ENCODE measurements around the gene RUVBL1. TPM values are rescaled to one million over a fixed set of nuclear protein-coding genes. Genes with fewer than 3 reads are reported as not detected.

The RUVBL1 gene
- total and polyA plus RNA-seq, 2 of the 4 experiments (the other 2 are of a cell fraction), result 68.7 to 83.3 TPM

- TF ChIP-seq, protein P1, sequence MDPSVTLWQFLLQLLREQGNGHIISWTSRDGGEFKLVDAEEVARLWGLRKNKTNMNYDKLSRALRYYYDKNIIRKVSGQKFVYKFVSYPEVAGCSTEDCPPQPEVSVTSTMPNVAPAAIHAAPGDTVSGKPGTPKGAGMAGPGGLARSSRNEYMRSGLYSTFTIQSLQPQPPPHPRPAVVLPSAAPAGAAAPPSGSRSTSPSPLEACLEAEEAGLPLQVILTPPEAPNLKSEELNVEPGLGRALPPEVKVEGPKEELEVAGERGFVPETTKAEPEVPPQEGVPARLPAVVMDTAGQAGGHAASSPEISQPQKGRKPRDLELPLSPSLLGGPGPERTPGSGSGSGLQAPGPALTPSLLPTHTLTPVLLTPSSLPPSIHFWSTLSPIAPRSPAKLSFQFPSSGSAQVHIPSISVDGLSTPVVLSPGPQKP (IDR thresholded peaks at IDR 0.05; ENCODE audit: borderline replicate concordance, low read depth, low read length), result no peak
These were observed 70.8 kb downstream of the RUVBL1 start (continued) for GRCh38 chr3:128052595-128053351.

DNA sequence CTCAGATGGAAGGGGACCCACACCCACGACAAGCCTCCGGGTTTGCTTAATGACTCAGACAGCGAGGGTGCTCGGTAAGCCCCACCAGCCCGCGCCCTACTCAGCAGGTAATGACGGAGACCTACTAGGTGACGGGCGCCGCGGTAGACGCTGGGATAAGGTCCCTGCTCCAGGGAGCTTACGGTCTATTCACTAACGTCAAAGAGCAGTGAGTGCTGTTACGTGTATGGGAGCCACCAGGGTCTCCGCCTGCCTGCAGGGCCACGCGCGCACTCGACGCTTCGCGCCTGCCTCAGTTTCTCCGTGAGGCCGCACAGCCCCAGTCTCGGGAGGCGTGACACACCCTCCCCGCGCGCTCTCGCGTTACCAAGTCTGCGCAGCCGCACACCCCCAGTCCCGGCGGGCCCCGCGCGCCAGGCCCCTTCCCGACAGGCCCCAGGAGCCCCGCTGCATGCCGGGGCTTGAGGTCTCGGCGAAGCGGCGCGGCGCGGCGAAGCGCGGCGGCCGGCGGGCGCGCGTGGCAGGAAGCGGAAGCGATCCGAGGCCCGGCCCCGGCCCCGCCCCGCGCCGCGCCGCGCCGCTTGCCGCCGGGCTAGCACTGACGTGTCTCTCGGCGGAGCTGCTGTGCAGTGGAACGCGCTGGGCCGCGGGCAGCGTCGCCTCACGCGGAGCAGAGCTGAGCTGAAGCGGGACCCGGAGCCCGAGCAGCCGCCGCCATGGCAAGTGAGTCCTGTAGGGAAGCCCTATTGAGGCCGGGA is 71.6 kb downstream of the RUVBL1 start, which contains the start of gene SEC61A1:
TSS of gene SEC61A1 (plus strand) at position 601 of the 758 bp plus-strand sequence. CDS start at position 717, 116 bp downstream.
- Histone ChIP-seq H4K20me1 (ENCODE audit: insufficient read depth, low read length) (peaks cover 36% of the 10 kb centered on the region), H3K4ac (ENCODE audit: low read depth, low read length) (peak within 1 kb of the TSS; percentile 98), H2BK15ac (ENCODE audit: low read depth, low read length) (peak within 1 kb of the TSS; percentile 12; the same call in 1 of the 3 replicates), H3K27me3 (ENCODE audit: control insufficient read depth, insufficient read depth, low read length) (peaks cover 2% of the 10 kb centered on the region), H4K91ac (ENCODE audit: insufficient read depth, low read depth, low read length) (peak within 1 kb of the TSS; percentile 85), H2BK20ac (ENCODE audit: low read depth, low read length) (no peak within 1 kb of the TSS; the same call in 1 of the 2 replicates), H2BK120ac (ENCODE audit: low read depth, low read length) (peak within 1 kb of the TSS; percentile 74), H3K9me3 (ENCODE audit: control insufficient read depth, insufficient read depth, low read length) (no peaks in the 10 kb centered on the region), H2AK5ac (ENCODE audit: low read depth, low read length) (peak within 1 kb of the TSS; percentile 88), H4K8ac (ENCODE audit: low read depth in 2 of 2, low read length in 2 of 2) (peak within 1 kb of the TSS; percentile 96), H3K56ac (ENCODE audit: extremely low read depth, insufficient read depth, low read length) (peak within 1 kb of the TSS; percentile 98), H2AK9ac (replicated peaks; ENCODE audit: low read depth, low read length, poor library complexity) (peak within 1 kb of the TSS; percentile 98), H3K9me1 (ENCODE audit: insufficient read depth, low read length) (peaks cover 8% of the 10 kb centered on the region), H4K5ac (ENCODE audit: low read depth, low read length) (peak within 1 kb of the TSS; percentile 99), H3K14ac (replicated peaks; ENCODE audit: low read depth, low read length) (peak within 1 kb of the TSS; percentile 97), H3K4me3 (ENCODE audit: insufficient read depth, low read depth, low read length) (peak within 1 kb of the TSS; percentile 94), H3K18ac (ENCODE audit: low read depth, low read length) (peak within 1 kb of the TSS; percentile 78), H3K27ac (ENCODE audit: insufficient read depth, low read length) (peak within 1 kb of the TSS; percentile 95), H3K23ac (ENCODE audit: low read depth, low read length) (peak within 1 kb of the TSS; percentile 99), H3K79me1 (ENCODE audit: low read depth in 1 of 2, low read length in 2 of 2) (peaks cover 9 to 35% of the 10 kb centered on the region in 2 experiments), H2AFZ (replicated peaks; ENCODE audit: low read length, poor library complexity) (peak within 1 kb of the TSS; percentile 99), H3K36me3 (ENCODE audit: control insufficient read depth, insufficient read depth, low read length) (peaks cover 15% of the 10 kb centered on the region), H3K4me1 (ENCODE audit: control insufficient read depth, insufficient read depth, low read length) (peaks cover 7% of the 10 kb centered on the region), H2BK5ac (ENCODE audit: low read depth, low read length, poor library complexity, severe bottlenecking) (peak within 1 kb of the TSS; percentile 91), H3K4me2 (ENCODE audit: low read depth, low read length) (peak within 1 kb of the TSS; percentile 93), H3K9ac (ENCODE audit: low read depth, low read length) (peak within 1 kb of the TSS; percentile 97)
- DNase-seq, result peak; percentile 92
- ATAC-seq (ENCODE audit: low read depth), result peak; percentile 95
- in situ Hi-C loops (cut with MboI; ENCODE audit: low sequenced_read_pairs) (no loop called here), dilution Hi-C loops (cut with HindIII; ENCODE audit: low sequenced_read_pairs, unreplicated experiment) (no loop called here), intact Hi-C loops (cut with micrococcal nuclease) (loop anchor here (2.0 to 5.0 kb wide), 3 partner anchors 361 to 460 kb away; partner anchors contain the start of gene TPRA1)
- POLR2A ChIA-PET (ENCODE audit: unreplicated experiment), result no interaction called here
- WGBS, 2 experiments (ENCODE audit: extremely low coverage in 2 of 2, insufficient read length in 1 of 2), result 1% methylated on average over 45 of the region's 90 CpGs; no CpG with 5 or more reads in 1 of the 2 experiments
- no TSS peak for BruUV-seq (replicated peaks)
- peak; percentile 53; the same call in 1 of the 2 replicates for TF ChIP-seq MAZ (IDR thresholded peaks at IDR 0.05; ENCODE audit: borderline replicate concordance, low read depth, low read length)
- TF ChIP-seq POLR2A (IDR thresholded peaks at IDR 0.05; ENCODE audit: low read depth, low read length), result peak; percentile 98
- TF ChIP-seq MXI1 (IDR thresholded peaks at IDR 0.05; ENCODE audit: borderline replicate concordance, low read depth, low read length), result peak; percentile 76; the same call in 1 of the 2 replicates
- TF ChIP-seq FOS (IDR thresholded peaks at IDR 0.05; ENCODE audit: low read depth, low read length), result no peak
- TF ChIP-seq SMC3 (IDR thresholded peaks at IDR 0.05; ENCODE audit: low read depth, low read length), result no peak
- no peak for TF ChIP-seq CEBPB (IDR thresholded peaks at IDR 0.05; ENCODE audit: low read depth, low read length)
- TF ChIP-seq, protein P1 (IDR thresholded peaks at IDR 0.05; ENCODE audit: borderline replicate concordance, low read depth, low read length), result no peak
- TF ChIP-seq RCOR1 (IDR thresholded peaks at IDR 0.05; ENCODE audit: insufficient replicate concordance, low read length), result no peak
- no peak for TF ChIP-seq BHLHE40 (IDR thresholded peaks at IDR 0.05; ENCODE audit: low read depth, low read length)
- CTCF ChIA-PET, result no interaction called here

All from IMR-90 (cell line).